HepG2 (cell line): ENCODE results near the gene IFT172. TPM values are rescaled to one million over a fixed set of nuclear protein-coding genes. Genes with fewer than 3 reads are reported as not detected.
A peak's percentile ranks its signal among the peaks of the same experiment; 100 is the strongest.

Experiments
- ELF4 ChIP-seq: sonication (generic); formaldehyde crosslinking; IDR thresholded peaks from 2 replicates; pipeline ENCODE4 v1.5.0; 2020; ENCODE audit warnings: missing genetic modification reagents, mild to moderate bottlenecking, moderate library complexity, borderline replicate concordance
- HCFC1 ChIP-seq: fragments of 150-350 bp; IDR thresholded peaks from 2 replicates; pipeline ENCODE4 v1.6.1; 2014; ENCODE audit warnings: low read depth, low read length
- KDM1A ChIP-seq: IDR thresholded peaks from 2 replicates; pipeline ENCODE4 v1.6.1; 2016; ENCODE audit warnings: missing compliant biosample characterization
- POGZ ChIP-seq: sonication (generic); formaldehyde crosslinking; IDR thresholded peaks from 2 replicates; pipeline ENCODE4 v1.4.0; 2020; ENCODE audit warnings: mild to moderate bottlenecking, missing genetic modification reagents
- TP53 ChIP-seq: sonication (generic); formaldehyde crosslinking; conservative IDR thresholded peaks from 2 replicates; pipeline ENCODE4 v1.4.0; 2020; ENCODE audit warnings: missing genetic modification reagents
- YY1 ChIP-seq: IDR thresholded peaks from 2 replicates; pipeline ENCODE4 v1.6.1; 2011; ENCODE audit warnings: low read length, low read depth, moderate library complexity, mild to moderate bottlenecking; ENCODE audit not compliant: insufficient read depth, insufficient replicate concordance
- ZNF253 ChIP-seq: sonication (generic); formaldehyde crosslinking; IDR thresholded peaks from 2 replicates; pipeline ENCODE4 v1.8.0; 2022; ENCODE audit warnings: mild to moderate bottlenecking, missing genetic modification reagents, borderline replicate concordance
- ZNF451 ChIP-seq: sonication (generic); formaldehyde crosslinking; IDR thresholded peaks from 2 replicates; pipeline ENCODE4 v1.5.0; 2020; ENCODE audit warnings: mild to moderate bottlenecking, missing genetic modification reagents
- ZNF557 ChIP-seq: sonication (generic); formaldehyde crosslinking; IDR thresholded peaks from 2 replicates; pipeline ENCODE4 v1.4.0; 2020; ENCODE audit warnings: missing genetic modification reagents
- polyA plus RNA-seq, 8 experiments: library from polyadenylated mRNA; depleted of rRNA in 3 of 8; stranded (reverse) in 7 of 8; unstranded in 1 of 8; fragments of >200 nt; fragmentation: Illumina TruSeq in 4 of 8; extraction: Trizol in 4 of 8; gene quantifications; 2 replicates each; pipeline versions ENCODE4 v1.2.1 to v1.2.3, GENCODE V29; 2011 to 2016; ENCODE audit warnings: low read depth in 4 of 8, missing spikeins in 1 of 8, mixed read lengths in 1 of 8; ENCODE audit not compliant: insufficient read depth in 1 of 8
- total RNA-seq, 5 experiments: library from RNA; depleted of rRNA; stranded (reverse); fragments of >200 nt; fragmentation: Illumina TruSeq; extraction: Trizol; gene quantifications; 2 replicates each; pipeline ENCODE4 v1.2.3, GENCODE V29; 2016; ENCODE audit warnings: low read depth in 1 of 5
- TF ChIP-seq, protein P1 (sequence below): sonication (generic); formaldehyde crosslinking; IDR thresholded peaks from 2 replicates; pipeline ENCODE4 v1.4.0; 2020; ENCODE audit warnings: missing genetic modification reagents, borderline replicate concordance
- TF ChIP-seq, protein P2 (sequence below): IDR thresholded peaks from 2 replicates; pipeline ENCODE4 v1.6.1; 2016; ENCODE audit warnings: missing compliant biosample characterization, missing genetic modification reagents, borderline replicate concordance
- TF ChIP-seq, protein P3 (sequence below): sonication (generic); formaldehyde crosslinking; IDR thresholded peaks from 2 replicates; pipeline ENCODE4 v1.5.1; 2020; ENCODE audit warnings: mild to moderate bottlenecking, missing genetic modification reagents
- TF ChIP-seq, protein P4 (sequence below): sonication (generic); formaldehyde crosslinking; IDR thresholded peaks from 2 replicates; pipeline ENCODE4 v1.9.0; 2021; ENCODE audit warnings: missing genetic modification reagents, mild to moderate bottlenecking, borderline replicate concordance
- TF ChIP-seq, protein P5 (sequence below), 2 experiments: sonication (generic) in 1 of 2; formaldehyde crosslinking in 1 of 2; IDR thresholded peaks; 2 replicates each; pipeline versions ENCODE4 v1.4.0 to v1.6.1; 2016 to 2020; ENCODE audit warnings: borderline replicate concordance in 1 of 2, low read depth in 1 of 2, mild to moderate bottlenecking in 1 of 2, missing genetic modification reagents in 1 of 2

The IFT172 gene
- total and polyA plus RNA-seq, 2 of the 13 experiments (the other 11 are each of a cell fraction or from before 2014, with no cell fraction given), result 21.6 to 35.7 TPM

DNA sequence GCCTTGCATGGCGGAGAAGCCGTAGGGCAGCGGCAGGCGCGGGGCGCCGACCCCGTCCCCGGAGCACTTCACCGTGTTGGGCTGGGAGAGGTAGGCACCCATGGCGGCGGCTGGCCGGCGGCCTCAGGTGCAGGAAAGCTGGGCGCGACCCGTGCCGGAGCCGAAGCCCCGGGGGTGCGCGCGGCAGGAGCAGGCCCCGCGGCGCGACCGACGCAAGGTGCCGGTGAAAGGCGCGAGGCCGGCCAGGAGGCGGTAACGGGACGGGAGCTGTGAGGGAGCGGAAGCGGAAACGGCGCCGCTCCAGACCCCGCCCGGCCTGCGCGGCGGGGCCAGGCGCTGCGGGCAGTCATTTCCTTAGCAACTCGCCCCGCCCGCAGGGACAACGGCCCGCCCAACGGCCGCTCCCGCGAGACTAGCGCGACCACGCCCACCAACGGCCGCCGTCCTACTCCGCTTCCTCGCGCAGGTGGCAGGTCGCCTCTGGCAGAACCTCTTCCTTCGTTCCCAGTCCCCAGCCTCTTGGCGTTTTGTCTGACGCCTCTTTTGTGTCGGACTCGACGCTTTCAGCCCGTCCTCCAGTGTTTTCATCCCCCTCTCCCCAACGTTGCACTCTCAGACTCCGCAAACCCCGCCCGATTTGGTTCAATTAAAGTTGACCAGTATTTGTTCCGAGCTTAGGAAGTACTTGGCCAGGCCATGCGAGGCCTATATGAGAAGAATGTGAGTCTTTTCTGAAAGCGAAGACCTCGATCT lies 80.0 kb downstream of the IFT172 start, which contains the start of gene PPM1G (continued):
- TF ChIP-seq, protein P1, sequence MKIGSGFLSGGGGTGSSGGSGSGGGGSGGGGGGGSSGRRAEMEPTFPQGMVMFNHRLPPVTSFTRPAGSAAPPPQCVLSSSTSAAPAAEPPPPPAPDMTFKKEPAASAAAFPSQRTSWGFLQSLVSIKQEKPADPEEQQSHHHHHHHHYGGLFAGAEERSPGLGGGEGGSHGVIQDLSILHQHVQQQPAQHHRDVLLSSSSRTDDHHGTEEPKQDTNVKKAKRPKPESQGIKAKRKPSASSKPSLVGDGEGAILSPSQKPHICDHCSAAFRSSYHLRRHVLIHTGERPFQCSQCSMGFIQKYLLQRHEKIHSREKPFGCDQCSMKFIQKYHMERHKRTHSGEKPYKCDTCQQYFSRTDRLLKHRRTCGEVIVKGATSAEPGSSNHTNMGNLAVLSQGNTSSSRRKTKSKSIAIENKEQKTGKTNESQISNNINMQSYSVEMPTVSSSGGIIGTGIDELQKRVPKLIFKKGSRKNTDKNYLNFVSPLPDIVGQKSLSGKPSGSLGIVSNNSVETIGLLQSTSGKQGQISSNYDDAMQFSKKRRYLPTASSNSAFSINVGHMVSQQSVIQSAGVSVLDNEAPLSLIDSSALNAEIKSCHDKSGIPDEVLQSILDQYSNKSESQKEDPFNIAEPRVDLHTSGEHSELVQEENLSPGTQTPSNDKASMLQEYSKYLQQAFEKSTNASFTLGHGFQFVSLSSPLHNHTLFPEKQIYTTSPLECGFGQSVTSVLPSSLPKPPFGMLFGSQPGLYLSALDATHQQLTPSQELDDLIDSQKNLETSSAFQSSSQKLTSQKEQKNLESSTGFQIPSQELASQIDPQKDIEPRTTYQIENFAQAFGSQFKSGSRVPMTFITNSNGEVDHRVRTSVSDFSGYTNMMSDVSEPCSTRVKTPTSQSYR (CRISPR knock-in tag), result peak; percentile 27; the same call in 1 of the 2 replicates
- TF ChIP-seq, protein P2, sequence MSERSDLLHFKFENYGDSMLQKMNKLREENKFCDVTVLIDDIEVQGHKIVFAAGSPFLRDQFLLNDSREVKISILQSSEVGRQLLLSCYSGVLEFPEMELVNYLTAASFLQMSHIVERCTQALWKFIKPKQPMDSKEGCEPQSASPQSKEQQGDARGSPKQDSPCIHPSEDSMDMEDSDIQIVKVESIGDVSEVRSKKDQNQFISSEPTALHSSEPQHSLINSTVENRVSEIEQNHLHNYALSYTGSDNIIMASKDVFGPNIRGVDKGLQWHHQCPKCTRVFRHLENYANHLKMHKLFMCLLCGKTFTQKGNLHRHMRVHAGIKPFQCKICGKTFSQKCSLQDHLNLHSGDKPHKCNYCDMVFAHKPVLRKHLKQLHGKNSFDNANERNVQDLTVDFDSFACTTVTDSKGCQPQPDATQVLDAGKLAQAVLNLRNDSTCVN (CRISPR knock-in tag), result peak; percentile 74; the same call in 1 of the 2 replicates
- TF ChIP-seq, protein P3, sequence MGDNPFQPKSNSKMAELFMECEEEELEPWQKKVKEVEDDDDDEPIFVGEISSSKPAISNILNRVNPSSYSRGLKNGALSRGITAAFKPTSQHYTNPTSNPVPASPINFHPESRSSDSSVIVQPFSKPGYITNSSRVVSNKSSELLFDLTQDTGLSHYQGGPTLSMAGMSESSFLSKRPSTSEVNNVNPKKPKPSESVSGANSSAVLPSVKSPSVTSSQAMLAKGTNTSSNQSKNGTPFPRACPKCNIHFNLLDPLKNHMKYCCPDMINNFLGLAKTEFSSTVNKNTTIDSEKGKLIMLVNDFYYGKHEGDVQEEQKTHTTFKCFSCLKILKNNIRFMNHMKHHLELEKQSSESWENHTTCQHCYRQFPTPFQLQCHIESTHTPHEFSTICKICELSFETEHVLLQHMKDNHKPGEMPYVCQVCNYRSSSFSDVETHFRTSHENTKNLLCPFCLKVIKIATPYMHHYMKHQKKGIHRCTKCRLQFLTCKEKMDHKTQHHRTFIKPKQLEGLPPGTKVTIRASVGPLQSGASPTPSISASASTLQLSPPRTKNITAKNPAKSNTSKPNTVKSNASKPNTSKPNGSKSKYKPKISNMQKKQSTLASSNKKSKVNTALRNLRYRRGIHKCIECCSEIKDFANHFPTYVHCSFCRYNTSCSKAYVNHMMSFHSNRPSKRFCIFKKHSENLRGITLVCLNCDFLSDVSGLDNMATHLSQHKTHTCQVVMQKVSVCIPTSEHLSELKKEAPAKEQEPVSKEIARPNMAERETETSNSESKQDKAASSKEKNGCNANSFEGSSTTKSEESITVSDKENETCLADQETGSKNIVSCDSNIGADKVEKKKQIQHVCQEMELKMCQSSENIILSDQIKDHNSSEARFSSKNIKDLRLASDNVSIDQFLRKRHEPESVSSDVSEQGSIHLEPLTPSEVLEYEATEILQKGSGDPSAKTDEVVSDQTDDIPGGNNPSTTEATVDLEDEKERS (CRISPR knock-in tag), result peak; percentile 73; the same call in 1 of the 2 replicates
- TF ChIP-seq, protein P4, sequence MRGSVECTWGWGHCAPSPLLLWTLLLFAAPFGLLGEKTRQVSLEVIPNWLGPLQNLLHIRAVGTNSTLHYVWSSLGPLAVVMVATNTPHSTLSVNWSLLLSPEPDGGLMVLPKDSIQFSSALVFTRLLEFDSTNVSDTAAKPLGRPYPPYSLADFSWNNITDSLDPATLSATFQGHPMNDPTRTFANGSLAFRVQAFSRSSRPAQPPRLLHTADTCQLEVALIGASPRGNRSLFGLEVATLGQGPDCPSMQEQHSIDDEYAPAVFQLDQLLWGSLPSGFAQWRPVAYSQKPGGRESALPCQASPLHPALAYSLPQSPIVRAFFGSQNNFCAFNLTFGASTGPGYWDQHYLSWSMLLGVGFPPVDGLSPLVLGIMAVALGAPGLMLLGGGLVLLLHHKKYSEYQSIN (CRISPR knock-in tag), result no peak
- TF ChIP-seq ZNF253, result 0 out of 2 replicates have a peak, but pooled peaks have one; percentile 32
- peak; percentile 52; the same call in 1 of the 2 replicates for TF ChIP-seq TP53 (CRISPR knock-in tag)
- TF ChIP-seq HCFC1, result peak; percentile 48; the same call in 1 of the 2 replicates
- TF ChIP-seq KDM1A (CRISPR knock-in tag), result 0 out of 2 replicates have a peak, but pooled peaks have one; percentile 16
- no peak for TF ChIP-seq ELF4
- peak; percentile 95 for TF ChIP-seq POGZ
- TF ChIP-seq YY1, result peak; percentile 70
- no peak for TF ChIP-seq ZNF557
- peak; percentile 90 for TF ChIP-seq ZNF451
- TF ChIP-seq, protein P5, sequence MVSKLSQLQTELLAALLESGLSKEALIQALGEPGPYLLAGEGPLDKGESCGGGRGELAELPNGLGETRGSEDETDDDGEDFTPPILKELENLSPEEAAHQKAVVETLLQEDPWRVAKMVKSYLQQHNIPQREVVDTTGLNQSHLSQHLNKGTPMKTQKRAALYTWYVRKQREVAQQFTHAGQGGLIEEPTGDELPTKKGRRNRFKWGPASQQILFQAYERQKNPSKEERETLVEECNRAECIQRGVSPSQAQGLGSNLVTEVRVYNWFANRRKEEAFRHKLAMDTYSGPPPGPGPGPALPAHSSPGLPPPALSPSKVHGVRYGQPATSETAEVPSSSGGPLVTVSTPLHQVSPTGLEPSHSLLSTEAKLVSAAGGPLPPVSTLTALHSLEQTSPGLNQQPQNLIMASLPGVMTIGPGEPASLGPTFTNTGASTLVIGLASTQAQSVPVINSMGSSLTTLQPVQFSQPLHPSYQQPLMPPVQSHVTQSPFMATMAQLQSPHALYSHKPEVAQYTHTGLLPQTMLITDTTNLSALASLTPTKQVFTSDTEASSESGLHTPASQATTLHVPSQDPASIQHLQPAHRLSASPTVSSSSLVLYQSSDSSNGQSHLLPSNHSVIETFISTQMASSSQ (IDR thresholded peaks at IDR 0.05; ENCODE audit: low read depth), result no peak
- TF ChIP-seq, protein P5 (CRISPR knock-in tag; IDR thresholded peaks at IDR 0.05; ENCODE audit: borderline replicate concordance), result peak; percentile 74; the same call in 1 of the 2 replicates
